Choroid plexus epithelial cell (primary cell): ENCODE measurements around the gene MAP4K2.

ENCODE experiments used
- DNase-seq: peaks from one replicate; pipeline ENCODE4 v3.0.0-alpha.2; 2010; ENCODE audit warnings: low read depth
- H3K4me3 ChIP-seq: 2 replicates; pipeline ENCODE4 v1.5.1; 2011; ENCODE audit warnings: low read depth, mild to moderate bottlenecking, control low read depth, low read length, moderate library complexity
- CTCF ChIP-seq: conservative IDR thresholded peaks from 2 replicates; pipeline ENCODE4 v1.5.1; 2011; ENCODE audit warnings: low read depth, mild to moderate bottlenecking, control low read depth, inconsistent platforms, low read length, moderate library complexity

MAP4K2 gene

GRCh38 chr11:64832467-64833197, 29.6 kb upstream of the MAP4K2 start:
- TF ChIP-seq CTCF: no peak
- no peak overlapping the region for H3K4me3 ChIP-seq
- DNase-seq: no peak

GRCh38 chr11:64831411-64831891, 28.4 kb upstream of the MAP4K2 start:
- H3K4me3 ChIP-seq: no peak overlapping the region
- DNase-seq: no peak
- TF ChIP-seq CTCF: no peak

GRCh38 chr11:64829536-64830251, 26.7 kb upstream of the MAP4K2 start:
- H3K4me3 ChIP-seq: no peak overlapping the region
- no peak for DNase-seq
- TF ChIP-seq CTCF: no peak

- H3K4me3 ChIP-seq: no peak overlapping the region
- no peak for DNase-seq
- TF ChIP-seq CTCF: no peak
Observed at GRCh38 chr11:64827451-64827839, 24.4 kb upstream of the MAP4K2 start.

GRCh38 chr11:64826578-64827450, 23.8 kb upstream of the MAP4K2 start:
- H3K4me3 ChIP-seq: no peak overlapping the region
- no peak for DNase-seq
- no peak for TF ChIP-seq CTCF

GRCh38 chr11:64826062-64826461, 23.0 kb upstream of the MAP4K2 start:
- no peak for DNase-seq
- no peak overlapping the region for H3K4me3 ChIP-seq
- no peak for TF ChIP-seq CTCF
